Measurements from ENCODE around the gene A4GNT.
A peak's percentile ranks its signal among the peaks of the same experiment; 100 is the strongest.
"Not testable (repeated sequence)": the region's sequence is repeated elsewhere in the genome, so short reads cannot be mapped to it uniquely, and the experiment has no call there.

A4GNT gene
- total RNA-seq: 0 reads per million in 2 donors

DNA sequence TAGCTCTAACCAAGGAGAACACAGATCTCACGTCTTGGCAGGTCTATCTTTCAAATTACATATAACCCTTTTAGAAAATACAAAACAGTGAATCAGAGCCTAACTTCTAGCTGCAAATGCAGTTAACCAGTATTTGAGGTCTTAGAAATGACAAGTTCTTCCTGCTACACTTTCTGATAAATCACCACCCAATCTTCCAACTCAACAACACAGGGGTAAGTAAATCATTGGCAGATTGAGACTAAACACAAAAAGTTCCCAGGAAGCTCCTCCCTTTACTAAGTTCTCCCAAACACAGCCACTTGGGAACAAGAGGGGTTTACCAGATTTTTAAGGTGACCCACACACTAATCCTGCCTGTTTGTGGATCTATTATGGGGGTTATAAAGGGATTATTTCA is at the start of gene A4GNT:
TSS of gene A4GNT (minus strand) at position 152 of the 400 bp plus-strand sequence. CDS start 1,134 bp downstream, outside the sequence.
- no peak for DNase-seq

DNA sequence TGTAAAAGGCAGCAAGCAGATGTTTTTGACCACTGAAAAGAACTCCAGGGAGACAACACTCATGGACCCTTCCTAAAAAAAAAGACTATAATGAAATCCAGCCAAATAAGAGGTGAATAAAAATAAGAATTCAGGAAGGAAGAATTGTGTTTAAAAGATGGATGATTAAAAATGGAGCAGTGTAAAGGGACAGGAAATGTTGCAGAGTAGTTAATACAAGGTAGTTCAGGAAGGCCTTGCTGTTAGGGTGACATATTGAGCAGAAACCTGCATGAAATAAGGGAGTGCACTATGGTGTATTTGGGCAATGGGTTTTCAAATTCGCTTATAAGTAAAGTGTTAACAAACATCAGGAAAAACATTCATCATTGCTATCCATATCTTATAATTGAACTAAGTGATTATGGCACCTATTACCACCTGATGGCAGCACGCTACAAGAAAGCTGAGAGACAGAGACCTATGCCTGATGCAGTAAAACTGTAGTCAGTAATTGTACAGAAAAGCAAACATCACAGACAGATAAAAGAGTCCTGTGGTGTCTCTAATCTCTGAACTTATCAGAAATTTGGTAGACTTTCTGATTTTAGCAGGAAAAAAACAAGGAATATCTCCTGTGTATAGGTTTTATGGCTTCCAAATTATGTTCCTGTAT is 48.3 kb upstream of the A4GNT start:
- DNase-seq: peak; percentile 10

DNA sequence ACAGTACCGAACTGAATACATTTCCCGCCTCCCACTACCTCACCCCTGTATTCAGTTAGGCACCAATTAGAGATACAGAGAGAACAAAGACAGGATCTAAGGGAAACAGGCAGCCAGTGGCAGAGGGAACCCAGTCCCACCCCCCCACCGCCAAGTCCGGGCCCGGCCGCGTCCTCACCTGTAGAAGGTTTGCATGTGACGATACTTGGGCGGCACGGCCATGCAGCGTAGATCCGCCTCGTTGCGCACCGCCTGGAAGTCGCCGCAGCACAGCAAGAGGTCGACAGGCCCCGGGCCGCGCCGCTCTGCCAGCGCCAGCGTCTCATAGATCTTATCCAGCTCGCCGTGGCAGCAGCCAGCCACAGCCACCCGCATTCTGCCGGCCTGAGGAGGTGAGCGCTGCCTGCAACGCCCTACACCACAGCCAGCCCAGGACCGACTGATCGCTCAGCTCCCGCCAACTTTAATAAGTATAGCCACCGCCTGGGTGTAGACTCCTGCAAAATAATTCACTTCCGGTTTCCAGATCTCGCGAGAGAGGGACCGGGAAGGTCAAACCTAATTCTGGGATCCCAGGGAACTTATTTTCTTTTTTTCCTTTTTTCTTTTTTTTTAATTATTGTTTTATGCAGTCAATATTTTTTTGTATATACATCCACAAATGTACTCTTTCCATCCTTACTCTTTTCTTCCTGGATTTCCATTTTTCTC is 42.4 kb upstream of the A4GNT start, which contains the start of gene DBR1:
TSS of gene DBR1 (minus strand) at position 501 of the 711 bp plus-strand sequence. CDS start at position 375, 126 bp downstream.
- peak; percentile 65 for DNase-seq

DNA sequence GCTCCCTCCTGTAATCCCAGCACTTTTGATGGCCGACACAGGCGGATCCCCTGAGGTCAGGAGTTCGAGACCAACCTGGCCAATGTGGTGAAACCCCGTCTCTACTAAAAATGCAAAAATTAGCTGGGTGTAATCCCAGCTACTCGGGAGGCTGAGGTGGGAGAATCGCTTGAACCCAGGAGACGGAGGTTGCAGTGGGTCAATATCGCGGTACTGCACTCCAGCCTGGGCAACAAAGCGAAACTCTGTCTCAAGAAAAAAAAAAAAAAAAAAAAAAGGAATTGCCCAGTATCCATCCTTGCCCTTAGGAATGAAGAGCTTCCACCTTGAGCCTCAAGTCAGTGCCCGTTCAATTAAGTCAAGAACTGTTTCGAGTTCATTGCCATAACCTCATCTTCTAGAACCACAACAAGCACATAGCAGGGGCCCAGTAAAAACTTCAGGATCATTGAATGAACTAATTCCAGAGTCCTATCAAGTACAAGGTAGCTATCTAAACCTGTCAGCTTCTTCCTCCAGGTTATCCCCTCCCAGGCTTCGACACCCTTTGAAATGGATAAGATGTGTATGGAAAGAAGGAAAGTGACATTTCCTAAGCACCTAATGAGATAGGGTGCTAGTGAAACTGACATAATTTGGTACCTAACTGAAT is 41.7 kb upstream of the A4GNT start:
- no peak for DNase-seq

DNA sequence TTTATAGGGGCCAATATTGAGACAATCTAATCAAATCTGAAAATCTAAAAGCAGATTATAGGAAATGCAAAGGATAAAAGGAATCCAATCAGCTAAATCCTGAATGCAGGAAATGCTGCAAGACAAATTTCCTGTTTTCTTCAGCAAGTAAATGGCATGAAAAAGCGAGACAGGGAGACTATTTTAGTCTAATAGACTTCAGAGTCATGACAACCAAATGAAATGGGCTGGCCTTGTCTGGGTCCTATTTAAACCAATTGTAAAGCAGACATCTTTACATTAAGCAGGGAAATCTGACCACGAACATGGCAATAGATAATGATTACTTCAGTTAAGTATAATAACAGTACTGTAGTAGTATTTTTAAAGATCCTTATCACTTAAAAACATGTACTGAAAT is 40.4 kb upstream of the A4GNT start:
- DNase-seq: no peak

DNA sequence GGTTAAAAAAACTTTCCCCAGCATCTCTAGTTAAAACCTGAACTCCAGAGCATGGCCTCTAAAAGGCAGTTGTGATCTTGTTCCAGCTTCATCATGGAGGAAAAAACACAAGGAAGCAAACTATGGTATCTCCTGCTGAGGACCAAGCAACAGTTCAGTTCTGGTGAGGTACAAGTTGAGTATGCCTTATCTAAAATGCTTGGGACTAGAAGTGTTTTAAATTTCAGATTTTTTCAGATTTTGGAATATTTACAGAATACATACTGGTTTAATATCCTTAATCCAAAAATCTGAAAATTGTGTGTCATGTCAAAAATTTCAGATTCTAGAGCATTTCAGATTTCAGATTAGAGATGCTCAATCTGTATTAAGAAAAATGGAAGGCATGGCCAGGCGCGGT is 32.9 kb upstream of the A4GNT start:
- no peak for DNase-seq

DNA sequence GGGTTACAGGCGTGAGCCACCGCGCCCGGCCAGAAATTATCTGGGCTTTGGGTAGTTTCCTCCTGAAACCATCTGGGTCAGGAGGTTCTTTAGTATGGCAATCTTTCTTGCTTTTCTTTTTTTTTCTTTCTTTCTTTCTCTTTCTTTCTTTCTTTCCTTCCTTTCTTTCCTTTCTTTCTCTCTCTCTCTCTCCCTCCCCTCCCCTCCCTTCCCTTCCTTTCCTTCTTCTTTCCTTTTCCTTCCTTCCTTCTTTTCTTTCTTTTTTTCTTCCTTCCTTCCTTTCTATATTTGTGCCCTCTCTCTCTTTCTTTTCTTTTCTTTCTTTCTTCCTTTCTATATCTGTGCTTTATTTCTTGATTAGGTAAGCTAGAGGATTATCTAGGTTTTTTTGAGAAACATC is 25.6 kb upstream of the A4GNT start:
- no peak for DNase-seq

DNA sequence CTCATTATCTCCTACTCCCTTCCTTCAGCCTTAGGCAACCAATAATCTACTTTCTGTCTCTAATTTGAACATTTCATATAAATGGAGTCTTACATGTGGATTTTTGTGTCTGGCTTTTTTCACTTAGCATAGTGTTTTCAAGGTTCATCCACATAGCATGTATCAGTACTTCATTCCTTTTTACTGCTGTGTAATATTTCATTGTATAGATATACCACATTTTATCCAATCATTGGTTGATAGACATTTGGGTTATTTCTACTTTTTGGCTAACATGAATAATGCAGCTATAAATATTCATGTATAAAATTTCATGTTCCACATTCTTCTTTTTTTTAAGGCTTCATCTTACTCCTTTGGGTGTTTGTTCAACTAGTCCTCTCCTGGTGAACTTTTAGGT is 22.3 kb upstream of the A4GNT start:
- DNase-seq: no peak

DNA sequence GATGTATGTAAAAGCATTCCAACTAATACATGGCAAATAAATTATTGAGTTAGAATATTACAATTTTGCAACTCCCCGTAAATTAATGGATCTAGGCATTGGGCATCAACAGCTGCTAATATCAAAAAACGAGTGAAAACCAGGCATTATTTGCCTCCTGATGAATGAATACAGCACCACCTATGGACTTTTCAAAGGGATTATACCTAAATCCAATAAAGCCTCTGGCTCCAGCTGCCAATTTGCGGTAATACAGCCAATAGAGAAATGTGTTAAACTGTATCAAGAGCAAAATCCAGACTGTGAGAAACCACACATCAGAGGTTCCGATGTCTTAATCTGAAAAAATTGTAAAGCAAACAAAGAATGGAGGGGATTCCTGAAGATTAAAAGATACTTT is 16.3 kb upstream of the A4GNT start:
- no peak for DNase-seq

DNA sequence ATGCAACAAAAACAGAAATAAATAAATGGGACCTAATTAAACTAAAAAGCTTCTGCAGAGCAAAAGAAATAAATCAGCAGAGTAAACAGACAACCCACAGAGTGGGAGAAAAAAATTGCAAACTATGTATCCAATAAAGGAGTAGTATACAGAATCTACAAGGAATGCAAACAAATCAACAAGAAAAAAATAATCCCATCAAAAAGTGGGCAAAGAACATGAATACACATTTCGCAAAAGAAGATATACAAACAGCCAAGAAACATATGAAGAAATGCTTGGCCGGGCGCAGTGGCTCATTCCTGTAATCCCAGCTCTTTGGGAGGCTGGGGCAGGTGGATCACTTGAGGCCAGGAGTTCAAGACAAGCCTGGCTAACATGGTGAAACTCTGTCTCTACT is 10.0 kb upstream of the A4GNT start:
- DNase-seq: not testable (repeated sequence)

DNA sequence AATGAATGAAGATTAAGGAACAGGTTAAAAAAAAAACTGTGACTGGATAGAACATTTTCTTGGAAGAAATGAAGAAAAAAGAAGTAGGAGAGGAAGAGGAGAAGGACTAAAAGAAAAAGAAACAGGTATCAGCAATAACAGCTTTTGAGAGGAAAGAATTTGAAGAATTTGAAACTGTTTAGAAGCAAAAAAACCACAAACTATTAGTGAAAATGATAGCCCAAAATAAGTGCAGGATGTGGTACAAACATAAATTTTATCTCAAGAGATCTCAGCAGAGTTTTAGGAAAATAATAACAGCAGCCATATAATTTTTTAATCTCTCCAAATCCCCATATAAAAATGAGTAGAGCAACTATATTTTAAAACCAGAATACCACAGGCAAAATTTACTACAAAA is 8.8 kb upstream of the A4GNT start:
- no peak for DNase-seq

DNA sequence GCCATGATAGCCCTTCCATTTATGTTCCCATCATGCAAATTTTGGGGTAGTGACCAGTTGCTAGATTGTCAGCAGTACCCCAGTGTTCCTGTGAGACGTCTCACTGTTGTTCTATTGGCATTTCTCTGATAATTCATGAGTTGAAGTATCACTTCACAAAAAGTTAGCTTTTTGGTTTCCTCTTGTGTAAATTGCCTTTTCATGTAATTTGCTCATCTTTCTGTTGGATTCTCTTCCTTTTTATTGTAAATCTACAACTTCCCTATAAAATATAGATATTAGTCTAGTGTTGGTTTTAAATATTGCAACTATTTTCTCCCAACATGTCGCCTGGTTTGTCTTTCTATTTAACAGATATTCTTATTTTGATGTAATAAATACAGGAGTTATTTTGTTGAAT is 7.5 kb upstream of the A4GNT start:
- DNase-seq: no peak

DNA sequence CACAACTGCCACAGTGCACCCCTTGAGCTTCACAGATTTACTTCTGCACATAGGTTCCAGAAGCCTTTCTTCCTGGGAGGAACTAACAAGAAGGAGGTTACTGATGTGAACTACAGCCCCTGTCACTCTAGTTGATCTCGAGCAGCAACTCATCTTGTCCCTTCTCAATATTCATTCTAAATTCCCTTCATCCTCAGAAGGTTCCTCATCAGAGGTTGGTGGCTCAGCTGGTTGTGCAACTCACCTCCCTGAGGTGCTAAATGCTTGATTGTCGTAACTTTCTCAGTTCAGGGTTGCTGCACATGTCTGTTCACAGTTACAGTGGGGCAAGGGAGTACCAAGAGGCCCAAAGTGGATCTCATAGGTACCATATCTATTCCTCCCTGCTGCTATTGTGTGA is 5.7 kb upstream of the A4GNT start:
- no peak for DNase-seq

DNA sequence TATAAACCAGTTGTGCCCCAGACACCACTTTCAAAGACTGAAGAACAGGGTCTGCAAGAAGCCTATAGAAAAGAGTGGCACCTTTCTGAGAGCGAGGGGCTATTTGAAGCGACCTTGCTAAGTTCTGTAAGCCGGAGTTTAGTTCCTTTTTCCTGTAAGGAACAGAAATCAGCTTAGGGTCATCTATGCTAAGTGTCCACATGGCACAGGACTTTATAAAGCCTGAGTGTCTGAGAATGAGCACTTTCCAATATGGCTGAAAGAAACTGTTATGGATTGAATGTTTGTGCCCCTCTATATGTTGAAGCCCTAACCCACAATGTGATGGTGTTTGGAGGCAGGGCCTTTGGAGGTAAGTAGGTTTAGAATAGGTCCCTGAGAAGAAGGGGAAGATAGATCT is 4.0 kb upstream of the A4GNT start:
- no peak for DNase-seq

DNA sequence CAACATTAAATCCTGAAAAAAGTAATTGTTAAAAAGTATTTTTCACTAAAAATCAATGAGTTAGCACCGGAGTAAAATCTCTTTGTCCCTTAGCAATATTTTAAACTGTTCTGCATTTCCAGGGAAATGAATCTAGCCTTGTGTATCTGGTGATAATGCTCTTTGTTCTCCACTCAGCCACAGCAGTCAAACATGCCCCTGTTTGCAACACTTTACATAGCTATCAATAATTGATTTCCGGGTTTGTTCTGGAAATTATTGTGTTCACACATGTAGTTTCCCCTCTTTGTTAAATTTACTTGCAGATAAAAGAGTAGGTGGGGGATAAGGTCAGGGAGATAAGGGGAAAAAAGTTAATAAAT is 3.6 kb upstream of the A4GNT start:
- DNase-seq: no peak

DNA sequence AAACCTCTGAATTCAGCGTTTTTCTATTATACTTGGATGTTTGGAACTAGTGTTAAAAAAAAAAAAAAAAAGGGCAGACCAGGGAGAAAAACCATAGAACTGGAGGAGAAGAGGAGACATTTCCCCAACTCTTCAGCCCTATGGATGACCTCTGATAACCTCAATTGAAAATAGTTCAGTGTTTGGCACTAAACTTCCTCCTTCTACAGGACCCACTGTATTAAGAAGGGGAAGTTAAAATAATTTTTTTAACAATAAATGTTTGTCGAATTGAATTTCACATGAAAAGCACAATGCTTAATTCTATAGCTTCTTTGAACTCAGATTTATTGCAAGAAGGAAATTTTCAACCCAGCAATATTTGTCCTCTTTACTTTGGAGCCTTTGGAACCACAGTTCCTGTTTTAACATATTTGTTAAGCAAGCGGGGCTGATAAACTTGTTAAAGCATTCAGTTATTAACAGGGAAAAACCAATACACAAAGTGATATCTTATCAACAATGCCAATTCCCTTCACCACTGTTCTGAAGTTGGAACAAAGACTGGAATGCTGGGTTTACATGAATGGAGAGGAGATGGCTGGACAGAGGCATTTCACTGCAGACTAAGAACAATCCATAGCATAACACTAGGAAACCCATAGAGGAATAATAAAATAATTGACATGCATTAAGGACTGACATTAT is 3.1 kb upstream of the A4GNT start:
- no peak for DNase-seq

DNA sequence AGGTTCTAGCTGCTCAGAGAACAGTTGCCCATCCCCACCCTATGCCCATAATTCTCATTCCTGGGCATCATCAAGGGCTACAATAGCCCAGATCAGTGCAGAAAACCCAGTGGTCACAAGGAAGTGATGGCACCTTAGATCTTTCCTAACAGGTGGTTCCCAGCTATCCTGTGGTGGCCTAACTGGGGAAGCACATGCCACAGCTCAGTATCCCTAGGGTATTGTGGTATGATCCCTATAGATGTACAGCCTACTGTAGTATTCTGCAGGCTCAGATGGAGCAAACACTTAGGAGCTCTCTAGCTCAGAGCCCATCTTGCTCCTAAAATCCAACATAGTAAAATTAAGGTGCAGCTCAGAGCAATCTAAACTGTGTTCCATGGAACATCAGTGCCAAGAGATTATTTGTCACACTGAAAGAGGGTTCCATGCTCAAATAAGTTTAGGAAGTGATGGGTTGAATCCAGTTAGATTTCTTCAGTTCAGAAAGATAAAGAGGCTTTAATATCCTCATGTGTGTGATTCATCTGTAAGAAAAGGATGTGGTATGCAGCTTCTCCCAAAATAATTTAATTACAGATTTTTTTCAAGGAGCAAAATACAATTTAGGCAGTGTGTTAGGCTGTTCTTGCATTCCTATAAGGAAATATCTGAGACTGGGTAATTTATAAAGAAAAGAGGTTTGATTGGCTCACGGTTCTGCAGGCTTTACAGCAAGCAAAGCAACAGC is 4.4 kb downstream of the A4GNT start:
- DNase-seq: no peak

DNA sequence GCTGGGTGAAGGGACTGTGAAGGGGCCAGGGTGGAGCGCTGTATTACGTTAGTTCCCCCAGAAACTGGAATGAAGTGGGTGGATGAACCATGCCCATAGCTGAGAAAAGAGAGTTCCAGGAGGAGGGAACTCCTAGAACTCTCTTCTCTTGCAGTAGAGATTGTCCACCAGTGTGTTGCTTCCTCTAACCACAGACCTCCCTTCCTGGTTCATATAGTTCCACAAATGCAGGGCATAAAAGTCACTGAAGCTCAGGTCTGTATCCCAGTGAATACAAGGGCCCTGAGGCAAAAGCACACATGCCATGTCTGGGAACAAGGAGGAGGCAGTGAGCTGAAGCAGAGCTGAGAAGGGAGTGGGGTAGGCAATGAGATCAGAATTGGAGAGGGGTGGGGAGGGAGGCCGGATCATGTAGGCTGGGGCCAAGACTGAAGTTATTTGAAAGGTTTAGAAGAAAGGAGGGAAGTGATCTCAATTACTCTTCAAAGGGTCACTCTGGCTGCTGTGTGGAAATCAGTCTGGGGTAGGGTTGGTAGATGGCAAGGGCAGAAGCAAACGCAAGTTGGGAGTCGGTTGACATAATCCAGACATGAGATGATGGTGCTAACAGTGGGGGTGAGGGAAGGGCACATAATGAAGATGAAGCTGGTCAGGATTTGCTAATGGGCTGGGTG is 6.5 kb downstream of the A4GNT start:
- no peak for DNase-seq

DNA sequence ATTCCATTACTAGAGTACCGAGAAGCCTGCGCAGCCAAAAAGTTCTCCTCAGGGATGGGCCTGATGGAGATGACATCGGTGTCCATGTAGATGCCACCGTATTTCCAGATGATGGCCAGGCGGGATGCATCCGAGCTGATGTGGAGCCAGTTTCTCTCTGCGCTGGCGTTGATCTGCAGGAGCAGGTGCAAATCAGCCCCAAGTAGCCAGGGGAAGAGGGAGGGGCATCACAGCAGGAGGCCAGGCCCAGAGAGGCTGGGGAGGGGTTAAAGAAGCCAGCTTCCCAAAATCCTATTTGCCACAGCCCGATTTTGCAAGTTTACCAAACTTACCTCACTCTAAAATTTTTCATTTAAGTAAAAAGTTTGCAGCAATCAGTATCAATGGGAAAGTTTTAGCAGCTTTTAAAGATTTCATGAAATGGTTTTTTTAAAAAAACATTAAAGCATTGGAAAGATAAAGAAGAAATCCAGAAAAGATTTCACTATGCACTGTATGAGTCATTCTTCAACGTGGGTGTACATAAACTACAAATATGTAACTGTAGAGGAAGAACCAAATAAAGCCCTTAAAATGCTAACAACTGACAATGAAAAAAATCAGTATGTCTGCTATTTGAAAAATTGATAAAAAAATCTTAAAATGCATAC is 7.4 kb downstream of the A4GNT start:
- DNase-seq: no peak

DNA sequence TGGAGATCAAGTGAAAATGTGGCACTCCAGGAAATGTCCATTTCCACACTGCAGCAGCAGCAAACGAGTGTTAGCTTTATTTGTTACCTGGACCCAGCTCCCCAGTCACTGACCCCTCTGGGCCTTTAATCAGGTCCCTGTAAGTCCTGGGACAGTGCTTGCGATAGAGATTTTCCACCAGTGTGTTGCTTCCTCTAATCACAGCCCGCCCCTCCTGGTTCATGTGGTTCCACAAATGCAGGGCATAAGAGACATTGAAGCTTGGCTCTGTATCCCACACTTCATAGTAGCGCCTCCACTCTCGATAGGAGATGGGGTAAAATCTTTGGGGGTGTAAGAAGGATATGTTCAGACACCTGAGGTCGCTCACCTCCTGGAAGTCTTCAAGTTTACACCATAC is 8.0 kb downstream of the A4GNT start:
- no peak for DNase-seq

DNA sequence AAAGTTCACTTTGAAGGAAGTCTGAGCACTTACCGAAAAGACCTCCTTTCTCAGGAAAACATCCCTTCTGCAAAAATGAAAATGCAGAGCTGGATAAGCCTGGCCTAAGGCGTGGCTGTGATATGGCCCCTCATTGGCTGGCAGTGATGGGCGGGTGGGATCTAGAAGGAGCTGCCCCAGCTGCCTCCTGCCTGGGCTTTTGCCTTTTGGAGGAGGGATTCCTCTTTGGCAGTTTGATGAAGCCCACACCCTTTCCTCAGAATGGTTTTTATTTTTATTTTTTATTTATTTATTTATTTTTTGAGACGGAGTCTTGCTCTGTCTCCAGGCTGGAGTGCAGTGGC is 12.8 kb downstream of the A4GNT start:
- DNase-seq: no peak
